Adrenal gland (tissue), 12 donors: ENCODE measurements around the gene BIRC7. TPM values are rescaled to one million over a fixed set of nuclear protein-coding genes. Genes with fewer than 3 reads are reported as not detected.

Experiments
- DNase-seq, 7 donors: peaks; one replicate each; pipeline ENCODE4 v3.0.0-alpha.2; 2019 to 2020
- H3K27ac ChIP-seq, 5 donors: fragments of 200-600 bp; sonication (generic) in 4 of 5; 1 replicate in 3 of 5; 2 replicates in 2 of 5; pipeline versions ENCODE4 v1.5.1 to v1.8.0; 2016 to 2020; ENCODE audit warnings: mild to moderate bottlenecking in 1 of 5
- H3K27me3 ChIP-seq: fragments of 200-600 bp; 2 replicates; pipeline ENCODE4 v1.8.0; 2021
- H3K36me3 ChIP-seq, 2 donors: fragments of 200-600 bp; replicated peaks in 1 of 2; 1 replicate in 1 of 2; 2 replicates in 1 of 2; pipeline versions ENCODE4 v1.5.1 to v1.8.0; 2018 to 2022
- H3K4me1 ChIP-seq, 2 donors: fragments of 200-600 bp; replicated peaks in 1 of 2; 1 replicate in 1 of 2; 2 replicates in 1 of 2; pipeline versions ENCODE4 v1.5.1 to v1.8.0; 2018 to 2021
- H3K4me3 ChIP-seq, 4 donors: fragments of 200-600 bp; sonication (generic) in 3 of 4; one replicate each; pipeline ENCODE4 v1.5.1; 2016 to 2018
- H3K9me3 ChIP-seq, 3 donors: fragments of 200-600 bp; sonication (generic) in 1 of 3; replicated peaks in 1 of 3; 1 replicate in 2 of 3; 2 replicates in 1 of 3; pipeline versions ENCODE4 v1.5.1 to v1.8.0; 2016 to 2021
- POLR2A ChIP-seq, 2 donors: fragments of 450-650 bp; IDR thresholded peaks; one replicate each; pipeline ENCODE4 v1.6.1; 2017; ENCODE audit warnings: antibody characterized with exemption in 2 of 2, mild to moderate bottlenecking in 2 of 2, moderate library complexity in 1 of 2
- WGBS, 4 donors: extraction: QIAGEN DNeasy Blood & Tissue Kit in 2 of 4; methylation state at CpG; one replicate each; pipeline versions ENCODE4 v1.1.5 to v1.1.7; 2013 to 2017; 5-methylcytosine and 5-hydroxymethylcytosine counted together
- intact Hi-C, 2 donors: fragments of 100-400 bp; cut with DNase I; formaldehyde crosslinking; loops; one replicate each; pipeline versions ENCODE4 v1.14.1 to v1.15.0; 2022 to 2023
- polyA plus RNA-seq, 3 donors: library from polyadenylated mRNA; stranded (reverse); fragments of 200-250 nt in 2 of 3; fragments of 350-450 nt in 1 of 3; fragmentation: Illumina TruSeq in 1 of 3; extraction: RNeasy Lipid Tissue Mini Kit (QIAGEN cat#74804) in 1 of 3; gene quantifications; one replicate each; pipeline ENCODE4 v1.2.3, GENCODE V29; 2013 to 2014
- total RNA-seq, 9 donors: library from RNA; depleted of rRNA in 4 of 9; stranded (reverse); fragments of >200 nt in 4 of 9; fragments of 120-200 nt in 1 of 9; fragmentation: NEBNext Ultra II Directional in 1 of 9; extraction: Animal tissue kit (Norgen Biotek cat#: 25700) in 1 of 9; gene quantifications; one replicate each; pipeline versions ENCODE4 v1.1.0 to v1.2.4, GENCODE V29; 2013 to 2023
- TF ChIP-seq, protein P1 (sequence below), 6 experiments: fragments of 450-650 bp in 4 of 6; fragments of 200-600 bp in 2 of 6; sonication (generic) in 1 of 6; IDR thresholded peaks; 1 replicate in 5 of 6; 2 replicates in 1 of 6; pipeline versions ENCODE4 v1.5.1 to v1.8.0; 2016 to 2021; ENCODE audit warnings: antibody characterized with exemption in 6 of 6, mild to moderate bottlenecking in 2 of 6, moderate library complexity in 1 of 6
- donor health status: healthy with polysubstance abuse.
- donor health status: Bipolar disorder and iron deficiency.
- donor health status: DM: yes; HTN: yes; CAD: no.
- donor health status: DM: no; HTN: no; CAD: no.
- donor health status: DM: no; HTN: no; CAD: no.
- donor health status: DM: yes; HTN: yes; CAD: no.

Gene BIRC7
- total and polyA plus RNA-seq, 12 donors = 0.28 to 117 (median 1.1) TPM; not detected in 5

DNA sequence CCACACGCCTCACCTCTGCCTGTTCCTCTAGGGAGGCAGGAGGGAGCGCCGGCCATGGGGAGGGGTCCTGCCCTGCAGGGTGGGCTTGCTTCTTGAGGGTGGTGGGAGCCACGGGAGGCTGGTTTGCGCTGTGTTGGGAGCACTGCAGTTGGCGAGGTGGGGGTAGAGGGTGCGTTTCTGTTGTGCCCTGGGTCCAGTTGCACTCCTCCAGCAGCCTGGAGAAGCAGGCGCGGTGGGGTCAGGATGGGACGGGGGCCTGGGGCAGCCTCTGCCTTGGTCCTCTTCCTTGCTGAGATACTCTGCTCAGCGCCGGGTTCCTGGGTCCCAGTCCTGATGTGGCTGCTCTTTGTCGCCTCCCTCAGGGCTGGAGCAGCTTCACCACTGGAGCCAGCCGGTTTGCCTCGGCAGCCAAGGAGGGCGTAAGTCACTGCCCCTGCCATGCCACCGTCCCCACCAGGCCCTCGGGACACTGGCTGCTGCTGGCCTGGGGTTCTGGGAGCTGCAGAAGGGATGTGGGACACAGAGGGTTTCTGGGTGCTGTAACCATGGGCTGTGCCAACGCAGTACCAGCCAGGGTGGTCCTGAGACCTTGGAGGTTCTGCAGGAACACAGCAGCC lies 45.3 kb downstream of the BIRC7 start:
- TF ChIP-seq POLR2A (IDR thresholded peaks at IDR 0.05) = no peak
- TF ChIP-seq, protein P1, sequence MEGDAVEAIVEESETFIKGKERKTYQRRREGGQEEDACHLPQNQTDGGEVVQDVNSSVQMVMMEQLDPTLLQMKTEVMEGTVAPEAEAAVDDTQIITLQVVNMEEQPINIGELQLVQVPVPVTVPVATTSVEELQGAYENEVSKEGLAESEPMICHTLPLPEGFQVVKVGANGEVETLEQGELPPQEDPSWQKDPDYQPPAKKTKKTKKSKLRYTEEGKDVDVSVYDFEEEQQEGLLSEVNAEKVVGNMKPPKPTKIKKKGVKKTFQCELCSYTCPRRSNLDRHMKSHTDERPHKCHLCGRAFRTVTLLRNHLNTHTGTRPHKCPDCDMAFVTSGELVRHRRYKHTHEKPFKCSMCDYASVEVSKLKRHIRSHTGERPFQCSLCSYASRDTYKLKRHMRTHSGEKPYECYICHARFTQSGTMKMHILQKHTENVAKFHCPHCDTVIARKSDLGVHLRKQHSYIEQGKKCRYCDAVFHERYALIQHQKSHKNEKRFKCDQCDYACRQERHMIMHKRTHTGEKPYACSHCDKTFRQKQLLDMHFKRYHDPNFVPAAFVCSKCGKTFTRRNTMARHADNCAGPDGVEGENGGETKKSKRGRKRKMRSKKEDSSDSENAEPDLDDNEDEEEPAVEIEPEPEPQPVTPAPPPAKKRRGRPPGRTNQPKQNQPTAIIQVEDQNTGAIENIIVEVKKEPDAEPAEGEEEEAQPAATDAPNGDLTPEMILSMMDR (IDR thresholded peaks at IDR 0.05) = no peak

DNA sequence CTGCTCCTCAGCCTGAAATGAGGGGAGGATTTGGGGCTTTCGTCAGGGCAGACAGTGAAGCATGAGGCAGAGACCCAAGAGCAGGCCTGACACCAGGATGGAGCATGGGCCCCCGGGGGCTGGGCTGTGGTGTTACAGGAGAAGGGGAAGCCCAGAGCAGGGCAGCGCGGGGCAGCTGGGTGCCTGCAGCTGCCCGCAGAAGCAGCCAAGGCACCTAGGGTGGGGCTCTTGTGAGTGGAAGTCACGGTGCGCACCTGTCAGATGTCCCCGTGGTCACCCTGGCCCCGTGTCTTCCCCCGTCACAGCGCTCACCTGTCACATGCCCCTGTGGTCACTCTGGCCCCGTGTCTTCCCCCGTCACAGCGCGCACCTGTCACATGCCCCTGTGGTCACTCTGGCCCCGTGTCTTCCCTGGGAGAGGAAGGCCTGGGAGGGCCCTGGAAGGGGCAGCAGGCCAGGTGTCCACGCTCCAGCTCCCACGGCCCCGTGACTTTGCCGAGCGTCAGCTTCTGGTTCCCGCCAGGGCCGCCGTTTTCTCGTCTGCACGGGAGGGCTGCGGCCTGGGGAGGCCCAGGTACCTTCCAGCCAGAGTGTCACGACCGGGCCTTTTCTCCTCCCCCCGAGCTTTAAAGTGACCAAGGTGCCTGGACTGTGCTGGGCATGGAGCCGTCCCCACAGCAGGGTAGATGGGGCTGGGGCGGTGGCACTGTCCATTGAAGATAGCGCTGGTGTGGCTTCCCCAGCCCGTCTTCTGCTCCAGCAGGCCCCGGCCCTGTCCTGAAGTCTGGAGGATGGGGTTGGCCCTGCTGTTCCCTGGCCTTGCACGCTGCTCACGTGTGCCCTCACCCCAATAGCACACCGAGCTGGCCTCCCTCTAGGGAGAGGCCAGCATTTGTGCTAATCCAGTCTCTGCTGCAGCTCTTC lies 46.3 kb downstream of the BIRC7 start:
- Histone ChIP-seq H3K27ac (no peak overlapping the region), H3K27me3 (no peaks in the 10 kb centered on the region), H3K4me3 (no peak overlapping the region), H3K9me3 (no peaks in the 10 kb centered on the region), H3K36me3 (peaks cover 0 to 84% of the 10 kb centered on the region in 2 donors), H3K4me1 (no peaks in the 10 kb centered on the region)
- intact Hi-C loops = no loop called here
- DNase-seq = no peak
- 91 to 95% (median 94%) methylated on average over 16 to 38 of the region's 38 CpGs for WGBS, 4 donors
- TF ChIP-seq POLR2A (IDR thresholded peaks at IDR 0.05) = no peak
- TF ChIP-seq, protein P1 (IDR thresholded peaks at IDR 0.05) = no peak

More for the DNA sequence above, 45.3 kb downstream of the BIRC7 start:
- H3K4me1 ChIP-seq = no peaks in the 10 kb centered on the region
- H3K36me3 ChIP-seq = peaks cover 0 to 91% of the 10 kb centered on the region in 2 donors
- H3K4me3 ChIP-seq = no peak overlapping the region
- intact Hi-C loops = no loop called here
- H3K27ac ChIP-seq = no peak overlapping the region
- WGBS, 4 donors = 75 to 95% (median 81%) methylated on average over 7 to 19 of the region's 19 CpGs
- no peak for DNase-seq
- H3K9me3 ChIP-seq = no peaks in the 10 kb centered on the region
- H3K27me3 ChIP-seq = no peaks in the 10 kb centered on the region

DNA sequence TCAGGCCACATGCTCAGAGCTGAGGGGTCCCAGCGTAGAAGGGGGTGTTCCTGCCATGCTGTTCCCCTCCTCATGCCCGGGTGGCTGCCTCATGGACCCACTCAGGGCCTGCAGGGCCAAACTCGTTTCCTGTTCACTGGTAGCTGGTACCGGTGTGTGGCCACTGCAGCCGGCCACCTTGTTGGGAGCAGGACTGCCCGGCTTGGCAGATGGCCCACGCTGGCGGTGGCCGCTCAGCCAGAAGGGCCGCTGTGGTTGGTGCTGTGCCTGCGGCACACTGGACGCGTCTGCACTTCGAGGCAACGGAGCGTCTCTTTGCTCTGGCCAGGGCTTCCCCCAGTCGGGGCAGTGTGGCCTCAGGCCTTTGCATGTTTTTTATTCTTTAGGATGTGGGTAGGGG lies 47.2 kb downstream of the BIRC7 start:
- H3K36me3 ChIP-seq = peaks cover 0 to 78% of the 10 kb centered on the region in 2 donors
- no peaks in the 10 kb centered on the region for H3K27me3 ChIP-seq
- no peak for TF ChIP-seq POLR2A (IDR thresholded peaks at IDR 0.05)
- TF ChIP-seq, protein P1 (IDR thresholded peaks at IDR 0.05) = no peak
- intact Hi-C loops = no loop called here
- WGBS, 4 donors = 83 to 94% (median 91%) methylated on average over 1 to 17 of the region's 17 CpGs
- no peak overlapping the region for H3K4me3 ChIP-seq
- H3K27ac ChIP-seq = no peak overlapping the region
- DNase-seq = no peak
- H3K9me3 ChIP-seq = no peaks in the 10 kb centered on the region
- no peaks in the 10 kb centered on the region for H3K4me1 ChIP-seq

DNA sequence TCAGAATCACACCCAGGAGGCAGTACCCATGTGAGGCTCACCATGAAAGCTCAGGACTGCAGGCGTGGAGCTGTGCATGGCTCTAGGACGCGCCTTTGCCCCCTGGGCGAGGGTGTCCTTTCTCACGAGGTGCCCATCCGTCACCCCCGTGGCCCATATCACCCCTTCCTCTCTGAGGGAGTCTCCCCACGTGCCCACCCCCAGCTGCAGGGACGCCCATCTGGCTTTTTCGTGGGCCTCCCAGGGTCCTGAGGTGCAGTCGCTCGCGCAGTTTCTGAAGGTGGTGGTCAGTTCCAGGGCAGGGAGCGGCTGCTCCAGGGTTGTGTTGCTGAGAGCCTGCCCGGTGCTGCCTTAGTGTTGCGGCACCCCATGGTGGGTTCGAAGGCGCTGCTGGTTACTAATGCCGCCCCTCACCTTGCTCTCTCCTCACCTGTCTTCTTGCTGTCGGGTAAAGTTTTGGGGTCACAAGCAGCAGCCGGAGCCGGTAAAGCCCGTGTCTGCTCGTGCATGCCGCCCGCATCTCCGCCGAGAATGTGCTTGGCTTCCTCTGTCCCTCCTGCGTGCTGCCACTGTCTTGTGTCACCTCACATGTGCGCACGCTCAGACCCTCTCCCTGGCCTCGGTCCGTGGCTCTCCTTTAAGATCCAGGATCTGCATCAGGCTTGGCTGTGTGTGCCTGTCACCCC lies 47.8 kb downstream of the BIRC7 start:
- no peak for TF ChIP-seq POLR2A (IDR thresholded peaks at IDR 0.05)
- TF ChIP-seq, protein P1 (IDR thresholded peaks at IDR 0.05) = no peak
- no peaks in the 10 kb centered on the region for H3K4me1 ChIP-seq
- no peaks in the 10 kb centered on the region for H3K9me3 ChIP-seq
- WGBS, 4 donors = 89 to 96% (median 94%) methylated on average over 26 to 33 of the region's 33 CpGs
- intact Hi-C loops = no loop called here
- no peak overlapping the region for H3K4me3 ChIP-seq
- no peak for DNase-seq
- H3K27me3 ChIP-seq = no peaks in the 10 kb centered on the region
- peaks cover 0 to 74% of the 10 kb centered on the region in 2 donors for H3K36me3 ChIP-seq
- H3K27ac ChIP-seq = no peak overlapping the region
